HepG2 (cell line): ENCODE results near the gene PPP2R2C. TPM values are rescaled to one million over a fixed set of nuclear protein-coding genes. Genes with fewer than 3 reads are reported as not detected.

Source experiments
- ATAC-seq: fragments of 200-7000 bp; cut with Tn5 transposase; 3 replicates; pipeline ENCODE4 v1.9.1; 2020; ENCODE audit warnings: mild to moderate bottlenecking, moderate library complexity
- BruUV-seq: library from RNA; stranded (reverse); fragments of 400-500 nt; replicated peaks from 2 replicates; lab custom pipeline; 2021; lab: Mats Ljungman, UMichigan
- CTCF ChIA-PET: fragments of 300-600 bp; formaldehyde crosslinking; extraction: SDS; loops from one replicate; lab custom pipeline; 2021; ENCODE audit warnings: low total read pairs, inconsistent platforms, low intra/inter-chr PET ratio; lab: Yijun Ruan, JAX
- POLR2A ChIA-PET: fragments of 350-600 bp; sonication (Branson Sonifier 250); formaldehyde crosslinking; loops from one replicate; lab custom pipeline; 2020; ENCODE audit warnings: antibody characterized with exemption, inconsistent platforms; lab: Yijun Ruan, JAX
- DNase-seq: peaks from one replicate; pipeline ENCODE4 v3.0.0-alpha.2; 2015; ENCODE audit warnings: low spot score
- FAIRE-seq: peaks from 3 replicates; lab custom pipeline; 2011; peaks lifted over from hg19 to GRCh38; lab: Jason Lieb, UNC
- H2AFZ ChIP-seq: one replicate; pipeline ENCODE4 v1.6.1; 2011; ENCODE audit warnings: low read length, inconsistent platforms
- H3K27ac ChIP-seq: fragments of 300-600 bp; 3 replicates; pipeline ENCODE4 v1.8.0; 2011; ENCODE audit warnings: mixed run types, mild to moderate bottlenecking, mixed read lengths, low read length, inconsistent platforms; ENCODE audit not compliant: insufficient read depth; ENCODE audit errors: extremely low read length
- H3K27me3 ChIP-seq, 2 experiments: fragments of 200-600 bp in 1 of 2; 2 replicates in 1 of 2; 3 replicates in 1 of 2; pipeline versions ENCODE4 v1.6.0 to v1.8.0; 2011; ENCODE audit warnings: low read length in 2 of 2, mild to moderate bottlenecking in 2 of 2, moderate library complexity in 2 of 2, inconsistent platforms in 1 of 2; ENCODE audit not compliant: insufficient read depth in 2 of 2, control insufficient read depth in 1 of 2
- H3K36me3 ChIP-seq, 2 experiments: fragments of 200-600 bp in 1 of 2; replicated peaks in 1 of 2; 2 replicates in 1 of 2; 3 replicates in 1 of 2; pipeline versions ENCODE4 v1.5.1 to v1.8.0; 2011; ENCODE audit warnings: low read length in 2 of 2, inconsistent platforms in 1 of 2; ENCODE audit not compliant: insufficient read depth in 2 of 2, control insufficient read depth in 1 of 2
- H3K4me1 ChIP-seq: 2 replicates; pipeline ENCODE4 v1.5.1; 2012; ENCODE audit warnings: low read length, inconsistent platforms; ENCODE audit not compliant: insufficient read depth
- H3K4me2 ChIP-seq: 2 replicates; pipeline ENCODE4 v1.6.0; 2011; ENCODE audit warnings: low read depth, low read length, inconsistent platforms
- H3K4me3 ChIP-seq, 3 experiments: fragments of 200-600 bp in 1 of 3; sonication (generic), shearing (Covaris generic) in 1 of 3; replicated peaks in 1 of 3; 2 replicates each; pipeline ENCODE4 v1.5.1; 2011 to 2016; ENCODE audit warnings: low read length in 3 of 3, inconsistent platforms in 2 of 3, low read depth in 2 of 3, mild to moderate bottlenecking in 2 of 3, control low read depth in 1 of 3, mixed read lengths in 1 of 3; ENCODE audit not compliant: insufficient read depth in 1 of 3
- H3K79me2 ChIP-seq: one replicate; pipeline ENCODE4 v1.6.1; 2011; ENCODE audit warnings: low read length, inconsistent platforms; ENCODE audit not compliant: insufficient read depth
- H3K9ac ChIP-seq: 2 replicates; pipeline ENCODE4 v1.6.0; 2011; ENCODE audit warnings: mild to moderate bottlenecking, low read depth, low read length, inconsistent platforms; ENCODE audit not compliant: insufficient read depth
- H3K9me3 ChIP-seq: 2 replicates; pipeline ENCODE4 v1.5.1; 2012; ENCODE audit warnings: mild to moderate bottlenecking, low read length
- H4K20me1 ChIP-seq: 2 replicates; pipeline ENCODE4 v1.6.0; 2011; ENCODE audit warnings: inconsistent platforms, mild to moderate bottlenecking, low read length, moderate library complexity; ENCODE audit not compliant: insufficient read depth
- AGO1 ChIP-seq: fragments of 200-400 bp; formaldehyde crosslinking; IDR thresholded peaks from 2 replicates; pipeline ENCODE4 v1.6.1; 2017; ENCODE audit warnings: mild to moderate bottlenecking, low read depth, low read length, moderate library complexity; ENCODE audit not compliant: poor library complexity, severe bottlenecking
- MEIS1 ChIP-seq: sonication (generic); formaldehyde crosslinking; IDR thresholded peaks from 2 replicates; pipeline ENCODE4 v1.9.0; 2021; ENCODE audit warnings: mild to moderate bottlenecking, missing genetic modification reagents, moderate library complexity, borderline replicate concordance
- RBM22 ChIP-seq: fragments of 200-400 bp; formaldehyde crosslinking; optimal IDR thresholded peaks from 2 replicates; pipeline ENCODE3; 2017; ENCODE audit warnings: mild to moderate bottlenecking, low read length, moderate library complexity
- ZFP1 ChIP-seq: IDR thresholded peaks from 2 replicates; pipeline ENCODE4 v1.6.1; 2016
- ZFP36L2 ChIP-seq: sonication (generic); formaldehyde crosslinking; IDR thresholded peaks from 2 replicates; pipeline ENCODE4 v1.4.0; 2020; ENCODE audit warnings: missing genetic modification reagents
- ZNF362 ChIP-seq: sonication (generic); formaldehyde crosslinking; IDR thresholded peaks from 2 replicates; pipeline ENCODE4 v1.4.0; 2020; ENCODE audit warnings: missing genetic modification reagents, mild to moderate bottlenecking, borderline replicate concordance
- ZSCAN20 ChIP-seq: sonication (generic); formaldehyde crosslinking; IDR thresholded peaks from 2 replicates; pipeline ENCODE4 v1.4.0; 2020; ENCODE audit warnings: missing genetic modification reagents, mild to moderate bottlenecking, borderline replicate concordance
- WGBS: methylation state at CpG from one replicate; pipeline ENCODE4 v1.1.6; 2017; ENCODE audit warnings: low lambda C conversion rate; 5-methylcytosine and 5-hydroxymethylcytosine counted together
- in situ Hi-C: cut with HindIII; loops from 2 replicates; pipeline ENCODE4 v1.10.0; 2017; ENCODE audit warnings: low pct_unique_long_range_greater_than_20kb; ENCODE audit not compliant: extremely low pct_ligation_motif_present
- intact Hi-C: fragments of 100-400 bp; cut with micrococcal nuclease; formaldehyde crosslinking; loops from one replicate; pipeline ENCODE4 v1.10.0; 2022; ENCODE audit not compliant: unreplicated experiment
- polyA plus RNA-seq, 8 experiments: library from polyadenylated mRNA; depleted of rRNA in 3 of 8; stranded (reverse) in 7 of 8; unstranded in 1 of 8; fragments of >200 nt; fragmentation: Illumina TruSeq in 4 of 8; extraction: Trizol in 4 of 8; gene quantifications; 2 replicates each; pipeline versions ENCODE4 v1.2.1 to v1.2.3, GENCODE V29; 2011 to 2016; ENCODE audit warnings: low read depth in 4 of 8, missing spikeins in 1 of 8, mixed read lengths in 1 of 8; ENCODE audit not compliant: insufficient read depth in 1 of 8
- total RNA-seq, 5 experiments: library from RNA; depleted of rRNA; stranded (reverse); fragments of >200 nt; fragmentation: Illumina TruSeq; extraction: Trizol; gene quantifications; 2 replicates each; pipeline ENCODE4 v1.2.3, GENCODE V29; 2016; ENCODE audit warnings: low read depth in 1 of 5
- TF ChIP-seq, protein P1 (sequence below): sonication (generic); formaldehyde crosslinking; IDR thresholded peaks from 2 replicates; pipeline ENCODE4 v1.5.1; 2020; ENCODE audit warnings: mild to moderate bottlenecking, missing genetic modification reagents
- TF ChIP-seq, protein P2 (sequence below): sonication (generic); formaldehyde crosslinking; IDR thresholded peaks from 2 replicates; pipeline ENCODE4 v1.5.0; 2020; ENCODE audit warnings: mild to moderate bottlenecking, missing genetic modification reagents, borderline replicate concordance

The PPP2R2C gene
- total and polyA plus RNA-seq, 2 of the 13 experiments (the other 11 are each of a cell fraction or from before 2014, with no cell fraction given): 0.60 to 8.6 TPM

DNA sequence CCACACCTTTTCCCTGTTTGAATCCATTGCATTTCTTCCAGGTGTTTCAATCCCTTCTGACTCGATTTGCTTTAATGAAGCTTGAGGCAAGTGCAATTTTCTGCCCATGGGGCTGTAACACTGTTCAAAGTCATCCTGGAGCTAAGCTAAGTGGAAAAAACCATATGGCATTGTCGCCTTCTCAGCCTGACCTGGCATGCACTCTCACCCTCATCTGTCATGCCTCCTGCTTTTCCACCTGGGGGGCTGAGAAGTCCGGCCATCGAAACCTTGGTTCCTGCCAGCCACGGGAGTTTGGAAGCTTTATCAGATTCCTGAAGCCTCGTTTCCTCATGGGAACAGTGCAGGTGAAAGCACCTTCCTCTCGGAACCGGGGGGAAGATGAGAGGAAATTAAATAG is 164.5 kb downstream of the PPP2R2C start:
- no peak overlapping the region for H3K4me3 ChIP-seq
- intact Hi-C loops: loop anchor here (1.0 kb wide), 1 partner anchor 19 kb away; no protein-coding TSS in a partner anchor
- no peaks in the 10 kb centered on the region for H3K9me3 ChIP-seq
- FAIRE-seq: no peak
- peaks cover 43% of the 10 kb centered on the region for H3K4me1 ChIP-seq
- TF ChIP-seq MEIS1: no peak
- TF ChIP-seq RBM22: no peak
- TF ChIP-seq, protein P1, sequence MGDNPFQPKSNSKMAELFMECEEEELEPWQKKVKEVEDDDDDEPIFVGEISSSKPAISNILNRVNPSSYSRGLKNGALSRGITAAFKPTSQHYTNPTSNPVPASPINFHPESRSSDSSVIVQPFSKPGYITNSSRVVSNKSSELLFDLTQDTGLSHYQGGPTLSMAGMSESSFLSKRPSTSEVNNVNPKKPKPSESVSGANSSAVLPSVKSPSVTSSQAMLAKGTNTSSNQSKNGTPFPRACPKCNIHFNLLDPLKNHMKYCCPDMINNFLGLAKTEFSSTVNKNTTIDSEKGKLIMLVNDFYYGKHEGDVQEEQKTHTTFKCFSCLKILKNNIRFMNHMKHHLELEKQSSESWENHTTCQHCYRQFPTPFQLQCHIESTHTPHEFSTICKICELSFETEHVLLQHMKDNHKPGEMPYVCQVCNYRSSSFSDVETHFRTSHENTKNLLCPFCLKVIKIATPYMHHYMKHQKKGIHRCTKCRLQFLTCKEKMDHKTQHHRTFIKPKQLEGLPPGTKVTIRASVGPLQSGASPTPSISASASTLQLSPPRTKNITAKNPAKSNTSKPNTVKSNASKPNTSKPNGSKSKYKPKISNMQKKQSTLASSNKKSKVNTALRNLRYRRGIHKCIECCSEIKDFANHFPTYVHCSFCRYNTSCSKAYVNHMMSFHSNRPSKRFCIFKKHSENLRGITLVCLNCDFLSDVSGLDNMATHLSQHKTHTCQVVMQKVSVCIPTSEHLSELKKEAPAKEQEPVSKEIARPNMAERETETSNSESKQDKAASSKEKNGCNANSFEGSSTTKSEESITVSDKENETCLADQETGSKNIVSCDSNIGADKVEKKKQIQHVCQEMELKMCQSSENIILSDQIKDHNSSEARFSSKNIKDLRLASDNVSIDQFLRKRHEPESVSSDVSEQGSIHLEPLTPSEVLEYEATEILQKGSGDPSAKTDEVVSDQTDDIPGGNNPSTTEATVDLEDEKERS (CRISPR knock-in tag): no peak
- no peak for TF ChIP-seq ZSCAN20 (CRISPR knock-in tag)
- TF ChIP-seq ZNF362 (CRISPR knock-in tag): no peak
- TF ChIP-seq ZFP1 (CRISPR knock-in tag): no peak
- TF ChIP-seq, protein P2, sequence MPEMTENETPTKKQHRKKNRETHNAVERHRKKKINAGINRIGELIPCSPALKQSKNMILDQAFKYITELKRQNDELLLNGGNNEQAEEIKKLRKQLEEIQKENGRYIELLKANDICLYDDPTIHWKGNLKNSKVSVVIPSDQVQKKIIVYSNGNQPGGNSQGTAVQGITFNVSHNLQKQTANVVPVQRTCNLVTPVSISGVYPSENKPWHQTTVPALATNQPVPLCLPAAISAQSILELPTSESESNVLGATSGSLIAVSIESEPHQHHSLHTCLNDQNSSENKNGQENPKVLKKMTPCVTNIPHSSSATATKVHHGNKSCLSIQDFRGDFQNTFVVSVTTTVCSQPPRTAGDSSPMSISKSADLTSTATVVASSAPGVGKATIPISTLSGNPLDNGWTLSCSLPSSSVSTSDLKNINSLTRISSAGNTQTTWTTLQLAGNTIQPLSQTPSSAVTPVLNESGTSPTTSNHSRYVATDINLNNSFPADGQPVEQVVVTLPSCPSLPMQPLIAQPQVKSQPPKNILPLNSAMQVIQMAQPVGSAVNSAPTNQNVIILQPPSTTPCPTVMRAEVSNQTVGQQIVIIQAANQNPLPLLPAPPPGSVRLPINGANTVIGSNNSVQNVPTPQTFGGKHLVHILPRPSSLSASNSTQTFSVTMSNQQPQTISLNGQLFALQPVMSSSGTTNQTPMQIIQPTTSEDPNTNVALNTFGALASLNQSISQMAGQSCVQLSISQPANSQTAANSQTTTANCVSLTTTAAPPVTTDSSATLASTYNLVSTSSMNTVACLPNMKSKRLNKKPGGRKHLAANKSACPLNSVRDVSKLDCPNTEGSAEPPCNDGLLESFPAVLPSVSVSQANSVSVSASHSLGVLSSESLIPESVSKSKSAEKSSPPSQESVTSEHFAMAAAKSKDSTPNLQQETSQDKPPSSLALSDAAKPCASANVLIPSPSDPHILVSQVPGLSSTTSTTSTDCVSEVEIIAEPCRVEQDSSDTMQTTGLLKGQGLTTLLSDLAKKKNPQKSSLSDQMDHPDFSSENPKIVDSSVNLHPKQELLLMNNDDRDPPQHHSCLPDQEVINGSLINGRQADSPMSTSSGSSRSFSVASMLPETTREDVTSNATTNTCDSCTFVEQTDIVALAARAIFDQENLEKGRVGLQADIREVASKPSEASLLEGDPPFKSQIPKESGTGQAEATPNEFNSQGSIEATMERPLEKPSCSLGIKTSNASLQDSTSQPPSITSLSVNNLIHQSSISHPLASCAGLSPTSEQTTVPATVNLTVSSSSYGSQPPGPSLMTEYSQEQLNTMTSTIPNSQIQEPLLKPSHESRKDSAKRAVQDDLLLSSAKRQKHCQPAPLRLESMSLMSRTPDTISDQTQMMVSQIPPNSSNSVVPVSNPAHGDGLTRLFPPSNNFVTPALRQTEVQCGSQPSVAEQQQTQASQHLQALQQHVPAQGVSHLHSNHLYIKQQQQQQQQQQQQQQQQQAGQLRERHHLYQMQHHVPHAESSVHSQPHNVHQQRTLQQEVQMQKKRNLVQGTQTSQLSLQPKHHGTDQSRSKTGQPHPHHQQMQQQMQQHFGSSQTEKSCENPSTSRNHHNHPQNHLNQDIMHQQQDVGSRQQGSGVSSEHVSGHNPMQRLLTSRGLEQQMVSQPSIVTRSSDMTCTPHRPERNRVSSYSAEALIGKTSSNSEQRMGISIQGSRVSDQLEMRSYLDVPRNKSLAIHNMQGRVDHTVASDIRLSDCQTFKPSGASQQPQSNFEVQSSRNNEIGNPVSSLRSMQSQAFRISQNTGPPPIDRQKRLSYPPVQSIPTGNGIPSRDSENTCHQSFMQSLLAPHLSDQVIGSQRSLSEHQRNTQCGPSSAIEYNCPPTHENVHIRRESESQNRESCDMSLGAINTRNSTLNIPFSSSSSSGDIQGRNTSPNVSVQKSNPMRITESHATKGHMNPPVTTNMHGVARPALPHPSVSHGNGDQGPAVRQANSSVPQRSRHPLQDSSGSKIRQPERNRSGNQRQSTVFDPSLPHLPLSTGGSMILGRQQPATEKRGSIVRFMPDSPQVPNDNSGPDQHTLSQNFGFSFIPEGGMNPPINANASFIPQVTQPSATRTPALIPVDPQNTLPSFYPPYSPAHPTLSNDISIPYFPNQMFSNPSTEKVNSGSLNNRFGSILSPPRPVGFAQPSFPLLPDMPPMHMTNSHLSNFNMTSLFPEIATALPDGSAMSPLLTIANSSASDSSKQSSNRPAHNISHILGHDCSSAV (CRISPR knock-in tag): no peak
- no peak for TF ChIP-seq AGO1
- no peak for TF ChIP-seq ZFP36L2 (CRISPR knock-in tag)
- TF ChIP-seq, all 625 proteins: peak for 0
- Histone ChIP-seq H3K36me3 (peaks cover 7 to 13% of the 10 kb centered on the region in 2 experiments; a peak in 4 of 5 replicates), H3K27ac (no peak overlapping the region), H3K4me2 (no peak overlapping the region), H4K20me1 (no peaks in the 10 kb centered on the region), H3K9ac (no peak overlapping the region), H3K79me2 (no peaks in the 10 kb centered on the region), H3K27me3 (no peaks in the 10 kb centered on the region), H2AFZ (no peak overlapping the region)
- ChIA-PET POLR2A (interaction anchor here (1.8 to 4.4 kb wide), 3 partner anchors 30 to 36 kb away, joined by 14 to 41 read pairs (median 18); partner anchors contain the start of gene WFS1), CTCF (interaction anchor here (2.0 kb wide), 2 partner anchors 18 to 19 kb away, joined by 6 to 26 read pairs; no protein-coding TSS in a partner anchor)
- DNase-seq: no peak
- TSS peak; percentile 77 for BruUV-seq
- in situ Hi-C loops: no loop called here
- no peak for ATAC-seq
- 91% methylated on average over 8 of the region's 8 CpGs for WGBS
